Measurements from ENCODE around the gene MTA1.

Gene MTA1

GRCh38 chr14:105426416-105427130 lies 6.9 kb downstream of the MTA1 start:
- no peak for DNase-seq

DNA sequence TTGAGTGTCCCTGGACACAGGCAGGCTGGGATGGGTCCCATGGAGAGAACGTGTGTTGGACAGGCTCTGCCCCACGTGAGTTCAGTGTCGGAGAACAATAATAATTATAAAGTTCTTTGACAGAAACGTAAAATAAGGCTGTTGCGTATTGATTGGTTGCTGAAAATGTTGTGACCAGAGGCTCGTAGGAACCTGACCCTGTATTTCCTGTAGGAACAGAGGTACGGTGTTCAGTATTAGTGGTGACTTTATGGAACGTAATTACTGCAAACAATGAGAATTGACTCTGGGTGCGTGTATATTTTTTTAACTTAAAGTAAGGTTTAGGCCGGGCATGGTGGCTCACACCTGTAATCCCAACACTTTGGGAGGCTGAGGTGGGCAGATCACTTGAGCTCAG lies 7.8 kb downstream of the MTA1 start:
- DNase-seq, result no peak

- DNase-seq, result no peak
Measured at GRCh38 chr14:105427936-105428485, 8.4 kb downstream of the MTA1 start.

GRCh38 chr14:105430042-105430441 lies 10.4 kb downstream of the MTA1 start:
- DNase-seq, result no peak

DNA sequence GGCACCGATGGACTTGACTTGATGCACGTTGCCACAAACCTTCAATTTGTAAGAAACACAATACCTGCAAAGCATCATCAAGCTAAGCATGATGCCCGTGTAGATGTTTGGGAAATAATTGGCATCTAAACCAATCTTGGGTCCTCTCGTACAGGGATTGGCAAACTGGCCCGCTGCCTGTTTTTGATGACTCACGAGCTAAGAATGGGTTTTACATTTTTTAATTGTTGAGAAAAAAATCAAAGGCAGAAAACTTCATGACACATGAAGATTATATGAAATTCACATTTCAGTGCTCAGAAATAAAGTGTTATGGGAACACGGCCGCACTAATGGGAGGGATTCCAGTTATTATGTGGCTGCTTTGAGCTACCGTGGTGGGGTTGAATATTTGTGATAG lies 10.9 kb downstream of the MTA1 start:
- no peak for DNase-seq

DNA sequence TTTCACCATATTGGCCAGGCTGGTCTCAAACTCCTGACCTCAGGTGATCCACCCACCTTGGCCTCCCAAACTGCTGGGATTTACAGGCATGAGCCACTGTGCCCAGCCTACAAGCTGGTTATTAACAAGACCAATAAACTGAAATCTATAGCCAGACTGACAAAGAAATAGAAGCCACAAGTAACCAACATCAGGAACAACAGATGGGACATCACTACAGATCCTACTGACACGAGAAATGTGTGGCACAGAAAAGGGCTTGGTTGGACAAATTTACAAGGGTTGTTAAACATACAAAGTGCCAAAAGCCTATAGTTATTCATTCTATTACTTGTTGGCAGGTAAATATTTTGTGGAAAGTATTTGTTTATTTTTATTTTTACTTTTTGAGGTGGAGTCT lies 11.6 kb downstream of the MTA1 start:
- DNase-seq, result no peak

GRCh38 chr14:105432657-105433056 lies 13.0 kb downstream of the MTA1 start:
- DNase-seq, result no peak

- DNase-seq, result no peak
Measured at GRCh38 chr14:105433161-105433605, 13.6 kb downstream of the MTA1 start.

DNA sequence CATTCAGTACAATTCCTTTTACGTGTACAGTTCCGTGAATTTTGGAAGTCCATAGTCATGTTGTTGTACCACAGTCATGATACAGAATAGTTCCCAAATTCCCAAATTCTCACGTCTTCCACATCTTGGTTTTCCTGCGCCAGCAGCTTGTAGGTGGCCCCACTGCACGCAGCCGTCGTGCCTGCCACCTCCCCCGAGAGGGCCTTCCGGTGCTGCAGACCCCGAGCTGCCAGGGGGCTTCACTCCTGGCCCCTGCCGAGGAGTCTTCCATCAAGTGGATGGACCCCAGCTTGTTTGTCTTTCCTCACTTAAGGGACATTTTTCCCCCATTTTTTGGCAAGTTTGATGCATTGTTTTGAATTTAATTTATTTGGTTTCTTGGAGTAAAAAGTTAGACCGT lies 16.8 kb downstream of the MTA1 start:
- DNase-seq, result no peak

GRCh38 chr14:105436891-105437722 lies 17.5 kb downstream of the MTA1 start:
- no peak for DNase-seq

- DNase-seq, result no peak
Measured at GRCh38 chr14:105437723-105438500, 18.3 kb downstream of the MTA1 start.

DNA sequence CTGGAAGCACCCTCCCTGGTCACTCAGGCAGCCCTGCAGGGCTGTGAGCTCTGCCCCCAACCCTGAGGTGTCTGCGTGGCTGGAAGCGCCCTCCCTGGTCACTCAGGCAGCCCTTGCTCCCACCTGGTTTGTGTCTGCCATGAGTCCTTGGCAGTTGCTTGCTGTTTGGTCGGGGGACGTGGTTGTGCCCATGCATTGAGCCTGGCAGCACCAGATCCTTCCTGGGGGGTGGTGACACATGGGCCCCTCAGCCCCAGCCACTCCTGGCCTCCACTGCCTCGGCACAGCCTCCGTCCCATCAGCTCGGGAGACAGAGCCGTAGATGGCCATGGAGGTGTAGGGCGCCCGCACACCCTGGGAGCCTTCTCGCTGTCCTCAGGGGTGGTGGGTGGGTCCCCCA lies 19.6 kb downstream of the MTA1 start:
- DNase-seq, result no peak

- DNase-seq, result no peak
Measured at GRCh38 chr14:105439710-105440553, 20.3 kb downstream of the MTA1 start.

DNA sequence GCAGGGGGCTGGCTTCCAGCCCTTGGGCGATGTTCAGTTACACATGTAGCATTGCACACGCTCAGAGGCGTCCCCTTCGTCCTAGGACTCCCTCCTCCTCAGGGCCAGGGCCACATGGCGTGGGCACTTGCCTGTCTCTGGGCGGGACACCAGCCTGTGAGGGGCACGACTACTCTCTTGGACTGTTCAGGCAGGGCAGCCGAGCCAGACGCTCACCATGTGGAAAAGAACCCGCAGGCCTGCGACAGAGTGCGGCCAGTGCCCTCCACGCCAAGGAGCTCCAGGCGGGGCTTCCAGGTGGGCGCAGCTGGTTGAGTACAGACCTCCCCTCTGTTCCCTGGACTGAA lies 20.9 kb downstream of the MTA1 start:
- DNase-seq, result no peak

DNA sequence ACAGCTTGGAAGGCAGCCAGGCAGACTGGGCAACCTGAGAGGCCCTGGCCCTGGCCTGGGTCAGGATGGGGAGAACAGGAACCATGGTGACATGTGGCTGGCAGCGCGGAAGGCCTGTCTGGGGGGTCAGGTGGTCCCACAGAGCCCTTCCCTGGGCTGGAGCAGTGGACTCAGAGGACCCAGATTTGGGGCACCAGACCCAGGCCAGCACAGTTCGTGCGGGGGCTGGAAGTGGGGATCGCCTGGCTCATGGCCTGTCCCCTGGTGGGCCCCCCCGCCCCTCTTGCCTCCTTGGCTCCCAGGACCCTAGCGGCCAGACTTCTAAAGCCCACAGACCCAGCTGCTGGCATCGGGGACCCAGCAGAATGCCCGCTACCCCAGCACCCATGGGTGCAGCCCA lies 21.4 kb downstream of the MTA1 start:
- DNase-seq, result no peak

DNA sequence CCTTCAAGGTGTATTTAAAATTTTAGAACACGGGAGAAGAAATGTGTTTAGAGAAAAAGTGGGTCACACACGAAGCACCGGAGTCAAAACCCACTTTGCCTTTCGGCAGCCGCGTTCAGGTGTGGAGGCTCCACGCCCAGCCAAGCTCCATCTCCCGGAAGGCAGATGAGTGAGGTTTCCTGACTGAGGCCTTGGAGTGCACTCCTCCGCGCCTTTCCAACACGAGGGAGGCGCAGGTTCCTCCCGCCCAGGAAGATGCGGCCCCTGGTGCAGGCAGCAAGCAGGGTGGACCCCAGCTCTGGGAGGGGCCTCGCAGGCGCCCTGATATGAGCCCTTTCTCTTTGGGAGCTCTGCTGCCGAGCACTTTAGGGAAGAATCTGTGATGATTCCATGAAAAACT lies 22.5 kb downstream of the MTA1 start:
- no peak for DNase-seq

DNA sequence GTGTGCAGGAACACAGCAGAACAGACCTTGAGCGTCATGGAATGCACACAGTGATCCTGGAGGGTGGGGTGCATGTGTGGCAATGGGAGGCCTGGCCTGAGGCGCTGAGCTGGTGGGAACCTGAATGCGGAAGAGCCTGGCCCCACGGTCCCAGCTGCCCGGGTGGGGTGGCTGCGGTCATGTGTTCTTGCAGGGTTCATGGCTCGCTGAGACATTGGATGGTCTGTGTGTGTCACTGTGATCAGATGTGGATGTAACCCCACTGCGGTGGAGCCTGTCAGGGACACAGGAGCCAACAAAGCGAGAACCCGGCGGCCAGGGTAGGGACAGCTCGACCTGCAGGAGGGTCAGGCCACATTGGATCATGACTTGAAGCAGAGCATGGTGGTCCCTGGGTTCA lies 23.2 kb downstream of the MTA1 start:
- DNase-seq, result no peak

- DNase-seq, result no peak
Measured at GRCh38 chr14:105444859-105445258, 25.2 kb downstream of the MTA1 start.

DNA sequence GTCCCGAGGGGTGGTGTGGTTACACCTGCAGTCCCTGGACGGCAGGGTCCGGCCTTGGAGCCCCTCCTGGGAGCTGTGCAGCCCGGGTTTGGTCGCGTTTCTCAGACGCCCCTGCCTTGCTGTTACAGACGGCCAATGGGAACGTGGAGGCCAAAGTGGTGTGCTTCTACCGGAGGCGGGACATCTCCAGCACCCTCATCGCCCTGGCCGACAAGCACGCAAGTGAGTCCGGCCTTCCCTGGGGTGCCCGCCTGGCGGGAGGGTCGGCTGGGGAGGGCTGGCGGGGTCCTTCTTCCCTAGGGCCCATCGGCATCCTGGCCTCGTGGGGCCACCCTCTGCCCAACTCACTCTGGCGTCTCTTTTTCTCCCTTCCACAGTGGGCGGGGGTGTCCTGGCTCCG lies 25.7 kb downstream of the MTA1 start:
- no peak for DNase-seq

DNA sequence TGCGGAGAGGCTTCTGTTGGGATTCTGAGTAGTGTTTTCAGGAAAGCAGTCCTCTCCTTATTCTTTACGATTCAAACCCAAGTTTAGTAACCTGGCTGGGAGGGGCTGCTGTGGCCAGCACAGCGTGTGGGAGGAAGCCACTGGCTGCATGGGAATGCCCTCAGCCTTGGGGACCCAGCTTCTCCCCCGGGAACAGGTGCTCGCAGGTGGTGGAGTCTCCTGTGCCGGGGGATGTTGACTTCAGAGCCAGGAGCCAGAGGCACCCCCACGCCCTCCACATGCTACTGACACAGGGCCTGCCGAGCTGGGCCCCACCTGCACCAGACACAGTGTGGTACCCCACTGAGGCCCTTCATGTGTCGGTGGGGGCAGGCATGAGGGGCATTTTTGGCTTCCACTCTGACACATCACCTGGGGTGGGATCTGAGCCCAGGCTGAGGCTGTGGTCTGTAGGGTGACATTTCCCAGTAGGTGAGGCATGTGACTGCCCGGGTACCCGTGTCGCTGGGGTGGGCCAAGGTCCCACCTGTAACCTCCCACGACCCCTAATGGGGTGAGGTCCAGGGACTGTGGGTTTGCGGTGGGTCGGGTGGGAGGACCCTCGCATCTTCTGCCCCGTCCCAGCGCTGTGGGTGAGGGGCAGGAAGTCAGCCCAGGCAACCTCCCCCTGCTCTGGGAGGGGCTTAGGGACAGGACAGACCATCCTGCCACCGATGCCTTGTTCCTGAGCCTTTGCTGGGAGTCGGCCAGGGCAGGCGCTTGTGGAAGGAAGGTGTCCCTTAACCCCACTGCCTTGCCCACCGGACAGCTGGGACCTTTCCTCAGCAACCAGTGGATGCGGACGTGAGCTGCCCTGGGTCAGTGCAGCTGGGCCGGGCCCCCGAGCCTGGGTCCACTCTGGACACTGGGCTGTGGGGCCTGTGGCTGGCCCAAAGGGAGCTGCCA lies 26.5 kb downstream of the MTA1 start:
- no peak for DNase-seq

DNA sequence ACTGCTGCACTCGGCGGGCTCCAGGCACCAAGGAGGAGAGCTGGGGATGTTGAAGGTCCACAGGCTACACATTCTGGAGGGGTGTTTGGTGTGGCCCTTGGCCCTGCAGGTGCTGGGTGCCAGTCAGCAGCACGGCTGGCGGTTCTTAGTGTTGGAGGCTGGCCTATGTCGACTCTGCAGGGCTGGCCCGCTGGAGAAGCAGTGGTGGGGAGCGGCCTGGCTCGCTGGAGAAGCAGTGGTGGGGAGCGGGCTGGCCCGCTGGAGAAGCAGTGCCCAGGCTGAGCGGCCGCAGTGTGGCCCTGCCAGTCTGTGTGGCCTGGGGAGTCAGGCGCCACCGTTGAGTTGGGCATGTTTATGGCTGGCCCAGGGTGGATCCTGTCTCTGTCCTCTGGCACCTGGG lies 27.3 kb downstream of the MTA1 start:
- DNase-seq, result no peak
